ENCODE measurements around the gene SCN5A. TPM values are rescaled to one million over a fixed set of nuclear protein-coding genes. Genes with fewer than 3 reads are reported as not detected.

Gene SCN5A
- total and polyA plus RNA-seq, 2 of the 13 experiments (the other 11 are each of a cell fraction or from before 2014, with no cell fraction given): 0.22 TPM; not detected in 1

DNA sequence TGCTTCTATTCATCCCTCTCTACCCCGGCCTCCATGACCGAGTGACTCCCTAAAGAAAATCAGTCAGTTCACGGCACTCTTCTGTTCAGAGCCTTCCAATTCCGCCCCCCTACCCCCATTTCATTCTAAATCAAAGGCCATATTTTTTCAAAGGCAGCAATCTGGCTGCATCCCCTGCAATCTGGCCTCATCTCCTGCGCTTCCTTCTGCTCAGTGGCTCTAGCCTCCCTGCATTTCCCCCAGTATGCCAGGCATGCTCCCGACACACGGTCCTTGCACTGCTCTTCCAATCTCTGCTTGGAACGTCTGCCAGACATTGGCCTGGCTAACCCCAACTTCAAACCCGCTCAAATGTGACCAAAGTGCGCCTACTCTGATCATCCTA, 85.6 kb downstream of the SCN5A start (continued):
- TF ChIP-seq, protein P1, sequence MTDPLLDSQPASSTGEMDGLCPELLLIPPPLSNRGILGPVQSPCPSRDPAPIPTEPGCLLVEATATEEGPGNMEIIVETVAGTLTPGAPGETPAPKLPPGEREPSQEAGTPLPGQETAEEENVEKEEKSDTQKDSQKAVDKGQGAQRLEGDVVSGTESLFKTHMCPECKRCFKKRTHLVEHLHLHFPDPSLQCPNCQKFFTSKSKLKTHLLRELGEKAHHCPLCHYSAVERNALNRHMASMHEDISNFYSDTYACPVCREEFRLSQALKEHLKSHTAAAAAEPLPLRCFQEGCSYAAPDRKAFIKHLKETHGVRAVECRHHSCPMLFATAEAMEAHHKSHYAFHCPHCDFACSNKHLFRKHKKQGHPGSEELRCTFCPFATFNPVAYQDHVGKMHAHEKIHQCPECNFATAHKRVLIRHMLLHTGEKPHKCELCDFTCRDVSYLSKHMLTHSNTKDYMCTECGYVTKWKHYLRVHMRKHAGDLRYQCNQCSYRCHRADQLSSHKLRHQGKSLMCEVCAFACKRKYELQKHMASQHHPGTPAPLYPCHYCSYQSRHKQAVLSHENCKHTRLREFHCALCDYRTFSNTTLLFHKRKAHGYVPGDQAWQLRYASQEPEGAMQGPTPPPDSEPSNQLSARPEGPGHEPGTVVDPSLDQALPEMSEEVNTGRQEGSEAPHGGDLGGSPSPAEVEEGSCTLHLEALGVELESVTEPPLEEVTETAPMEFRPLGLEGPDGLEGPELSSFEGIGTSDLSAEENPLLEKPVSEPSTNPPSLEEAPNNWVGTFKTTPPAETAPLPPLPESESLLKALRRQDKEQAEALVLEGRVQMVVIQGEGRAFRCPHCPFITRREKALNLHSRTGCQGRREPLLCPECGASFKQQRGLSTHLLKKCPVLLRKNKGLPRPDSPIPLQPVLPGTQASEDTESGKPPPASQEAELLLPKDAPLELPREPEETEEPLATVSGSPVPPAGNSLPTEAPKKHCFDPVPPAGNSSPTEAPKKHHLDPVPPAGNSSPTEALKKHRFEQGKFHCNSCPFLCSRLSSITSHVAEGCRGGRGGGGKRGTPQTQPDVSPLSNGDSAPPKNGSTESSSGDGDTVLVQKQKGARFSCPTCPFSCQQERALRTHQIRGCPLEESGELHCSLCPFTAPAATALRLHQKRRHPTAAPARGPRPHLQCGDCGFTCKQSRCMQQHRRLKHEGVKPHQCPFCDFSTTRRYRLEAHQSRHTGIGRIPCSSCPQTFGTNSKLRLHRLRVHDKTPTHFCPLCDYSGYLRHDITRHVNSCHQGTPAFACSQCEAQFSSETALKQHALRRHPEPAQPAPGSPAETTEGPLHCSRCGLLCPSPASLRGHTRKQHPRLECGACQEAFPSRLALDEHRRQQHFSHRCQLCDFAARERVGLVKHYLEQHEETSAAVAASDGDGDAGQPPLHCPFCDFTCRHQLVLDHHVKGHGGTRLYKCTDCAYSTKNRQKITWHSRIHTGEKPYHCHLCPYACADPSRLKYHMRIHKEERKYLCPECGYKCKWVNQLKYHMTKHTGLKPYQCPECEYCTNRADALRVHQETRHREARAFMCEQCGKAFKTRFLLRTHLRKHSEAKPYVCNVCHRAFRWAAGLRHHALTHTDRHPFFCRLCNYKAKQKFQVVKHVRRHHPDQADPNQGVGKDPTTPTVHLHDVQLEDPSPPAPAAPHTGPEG (CRISPR knock-in tag; IDR thresholded peaks at IDR 0.05): no peak
- no peak for TF ChIP-seq ZMYM2 (CRISPR knock-in tag; IDR thresholded peaks at IDR 0.05)
- no peak for TF ChIP-seq FIP1L1 (IDR thresholded peaks at IDR 0.05; ENCODE audit: borderline replicate concordance, insufficient read depth, low read depth, low read length)

DNA sequence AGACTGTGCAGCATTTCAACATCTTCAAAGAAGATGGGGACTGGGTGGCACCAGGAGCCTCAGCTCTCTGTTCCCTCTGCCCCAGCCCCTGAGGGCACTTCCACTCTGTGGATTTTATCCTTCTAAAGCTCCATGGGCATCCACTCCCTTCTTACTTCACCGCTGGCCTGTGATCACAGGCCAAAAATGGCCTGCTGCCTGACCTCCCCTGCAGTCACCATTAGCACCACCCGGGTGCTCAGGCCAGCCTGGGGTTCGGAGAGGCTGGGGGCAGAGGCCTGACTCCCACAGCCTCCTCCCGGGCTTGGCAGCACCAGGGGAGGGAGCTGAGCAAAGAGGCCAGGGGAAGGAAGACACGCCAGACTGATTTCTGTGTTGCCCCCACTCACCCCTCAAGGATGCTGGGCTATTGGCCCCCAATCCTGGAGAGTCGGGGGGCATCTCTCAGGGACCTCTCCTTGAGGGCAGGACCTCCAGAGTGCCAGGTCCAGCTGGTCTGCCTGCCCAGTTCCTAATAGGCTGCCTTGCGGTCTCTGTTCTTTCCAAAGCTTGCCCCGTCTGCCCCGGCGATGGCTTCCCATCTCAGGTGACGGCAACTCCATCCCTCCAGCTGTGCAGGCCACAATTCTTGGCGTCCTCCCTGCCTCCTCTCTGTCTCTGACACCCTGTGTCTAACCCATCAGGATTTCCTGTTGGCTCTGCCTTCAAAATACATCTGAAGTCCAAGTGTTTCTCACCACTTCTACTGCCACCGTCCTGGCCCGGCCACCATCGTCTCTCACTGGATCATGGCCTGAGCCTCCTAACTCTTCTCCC, 86.2 kb downstream of the SCN5A start:
- ATAC-seq: no peak
- no peak for FAIRE-seq
- DNase-seq (ENCODE audit: low spot score): no peak
- Histone ChIP-seq H3K27ac (ENCODE audit: extremely low read length, insufficient read depth, low read length) (no peak overlapping the region), H3K9me3 (ENCODE audit: low read length) (no peaks in the 10 kb centered on the region), H3K9ac (ENCODE audit: insufficient read depth, low read depth, low read length) (no peak overlapping the region), H3K4me1 (ENCODE audit: insufficient read depth, low read length) (no peaks in the 10 kb centered on the region), H3K27me3 (ENCODE audit: control insufficient read depth in 1 of 2, insufficient read depth in 2 of 2, low read length in 2 of 2) (peaks cover 1 to 22% of the 10 kb centered on the region in 2 experiments; a peak in 3 of 5 replicates), H3K4me3 (replicated peaks in 1 of 3; ENCODE audit: insufficient read depth in 1 of 3, low read depth in 2 of 3, low read length in 3 of 3) (no peak overlapping the region), H3K79me2 (ENCODE audit: insufficient read depth, low read length) (no peaks in the 10 kb centered on the region), H2AFZ (ENCODE audit: low read length) (no peak overlapping the region), H3K4me2 (ENCODE audit: low read depth, low read length) (no peak overlapping the region), H4K20me1 (ENCODE audit: insufficient read depth, low read length) (peaks cover 2% of the 10 kb centered on the region; the same call in 1 of the 2 replicates), H3K36me3 (replicated peaks in 1 of 2; ENCODE audit: control insufficient read depth in 1 of 2, insufficient read depth in 2 of 2, low read length in 2 of 2) (no peaks in the 10 kb centered on the region)
- BruUV-seq (replicated peaks): no TSS peak
- intact Hi-C loops (cut with micrococcal nuclease; ENCODE audit: unreplicated experiment) (no loop called here), in situ Hi-C loops (cut with HindIII; ENCODE audit: extremely low pct_ligation_motif_present, low pct_unique_long_range_greater_than_20kb) (no loop called here)
- ChIA-PET POLR2A (no interaction called here), CTCF (ENCODE audit: low intra/inter-chr PET ratio, low total read pairs) (no interaction called here)
- 46% methylated on average over 14 of the region's 15 CpGs for WGBS (ENCODE audit: low lambda C conversion rate)
- TF ChIP-seq, protein P2, sequence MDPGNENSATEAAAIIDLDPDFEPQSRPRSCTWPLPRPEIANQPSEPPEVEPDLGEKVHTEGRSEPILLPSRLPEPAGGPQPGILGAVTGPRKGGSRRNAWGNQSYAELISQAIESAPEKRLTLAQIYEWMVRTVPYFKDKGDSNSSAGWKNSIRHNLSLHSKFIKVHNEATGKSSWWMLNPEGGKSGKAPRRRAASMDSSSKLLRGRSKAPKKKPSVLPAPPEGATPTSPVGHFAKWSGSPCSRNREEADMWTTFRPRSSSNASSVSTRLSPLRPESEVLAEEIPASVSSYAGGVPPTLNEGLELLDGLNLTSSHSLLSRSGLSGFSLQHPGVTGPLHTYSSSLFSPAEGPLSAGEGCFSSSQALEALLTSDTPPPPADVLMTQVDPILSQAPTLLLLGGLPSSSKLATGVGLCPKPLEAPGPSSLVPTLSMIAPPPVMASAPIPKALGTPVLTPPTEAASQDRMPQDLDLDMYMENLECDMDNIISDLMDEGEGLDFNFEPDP (CRISPR knock-in tag; conservative IDR thresholded peaks at IDR 0.05): no peak
- TF ChIP-seq, protein P3, sequence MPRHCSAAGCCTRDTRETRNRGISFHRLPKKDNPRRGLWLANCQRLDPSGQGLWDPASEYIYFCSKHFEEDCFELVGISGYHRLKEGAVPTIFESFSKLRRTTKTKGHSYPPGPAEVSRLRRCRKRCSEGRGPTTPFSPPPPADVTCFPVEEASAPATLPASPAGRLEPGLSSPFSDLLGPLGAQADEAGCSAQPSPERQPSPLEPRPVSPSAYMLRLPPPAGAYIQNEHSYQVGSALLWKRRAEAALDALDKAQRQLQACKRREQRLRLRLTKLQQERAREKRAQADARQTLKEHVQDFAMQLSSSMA (CRISPR knock-in tag; IDR thresholded peaks at IDR 0.05): no peak
- TF ChIP-seq ZNF432 (CRISPR knock-in tag; IDR thresholded peaks at IDR 0.05; ENCODE audit: borderline replicate concordance) (no peak), ZNF264 (CRISPR knock-in tag; IDR thresholded peaks at IDR 0.05) (no peak), ZNF33B (CRISPR knock-in tag; IDR thresholded peaks at IDR 0.05) (no peak), CBX1 (IDR thresholded peaks at IDR 0.05; ENCODE audit: low read depth) (no peak), ZNF33A (CRISPR knock-in tag; IDR thresholded peaks at IDR 0.05; ENCODE audit: borderline replicate concordance) (no peak), PAF1 (CRISPR knock-in tag; IDR thresholded peaks at IDR 0.05) (no peak), IRX3 (CRISPR knock-in tag; IDR thresholded peaks at IDR 0.05; ENCODE audit: borderline replicate concordance, low read depth) (no peak)
- TF ChIP-seq, protein P4, sequence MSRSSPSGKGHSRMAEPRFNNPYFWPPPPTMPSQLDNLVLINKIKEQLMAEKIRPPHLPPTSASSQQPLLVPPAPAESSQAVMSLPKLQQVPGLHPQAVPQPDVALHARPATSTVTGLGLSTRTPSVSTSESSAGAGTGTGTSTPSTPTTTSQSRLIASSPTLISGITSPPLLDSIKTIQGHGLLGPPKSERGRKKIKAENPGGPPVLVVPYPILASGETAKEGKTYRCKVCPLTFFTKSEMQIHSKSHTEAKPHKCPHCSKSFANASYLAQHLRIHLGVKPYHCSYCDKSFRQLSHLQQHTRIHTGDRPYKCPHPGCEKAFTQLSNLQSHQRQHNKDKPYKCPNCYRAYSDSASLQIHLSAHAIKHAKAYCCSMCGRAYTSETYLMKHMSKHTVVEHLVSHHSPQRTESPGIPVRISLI (CRISPR knock-in tag; IDR thresholded peaks at IDR 0.05; ENCODE audit: borderline replicate concordance): no peak
